Effector memory CD8-positive, alpha-beta T cell (primary cell): ENCODE measurements around the gene SNORC.

ENCODE experiments used
- ATAC-seq: fragments of 150-1000 bp; cut with Tn5 transposase; replicated peaks from 2 replicates; pipeline ENCODE4 v1.10.0; 2021; ENCODE audit warnings: mild to moderate bottlenecking, moderate library complexity
- DNase-seq, 3 experiments: peaks; one replicate each; pipeline ENCODE4 v3.0.0; 2021
- H3K27ac Mint-ChIP-seq, 2 donors: one replicate each; pipeline ENCODE4 v1.8.0; 2022; ENCODE audit warnings: mild to moderate bottlenecking in 2 of 2, mixed read lengths in 2 of 2, moderate library complexity in 2 of 2
- H3K27me3 Mint-ChIP-seq, 2 donors: one replicate each; pipeline ENCODE4 v1.8.0; 2022; ENCODE audit warnings: mixed read lengths in 2 of 2
- H3K36me3 Mint-ChIP-seq: one replicate; pipeline ENCODE4 v1.8.0; 2022; ENCODE audit warnings: mild to moderate bottlenecking, moderate library complexity, mixed read lengths; ENCODE audit not compliant: insufficient read depth
- H3K4me1 Mint-ChIP-seq, 2 donors: one replicate each; pipeline ENCODE4 v1.8.0; 2022; ENCODE audit warnings: low read depth in 2 of 2, mixed read lengths in 2 of 2
- H3K4me3 Mint-ChIP-seq, 2 donors: one replicate each; pipeline ENCODE4 v1.8.0; 2022; ENCODE audit warnings: mild to moderate bottlenecking in 2 of 2, mixed read lengths in 2 of 2, moderate library complexity in 2 of 2
- H3K9me3 Mint-ChIP-seq, 2 donors: one replicate each; pipeline ENCODE4 v1.8.0; 2022; ENCODE audit warnings: mixed read lengths in 2 of 2

Gene SNORC

GRCh38 chr2:232852676-232853075 is 17.4 kb upstream of the SNORC start:
- ATAC-seq = no peak

GRCh38 chr2:232854082-232854481 is 16.0 kb upstream of the SNORC start:
- Mint-ChIP-seq H3K27ac (peak overlapping the region in 1 of 2 donors; percentile 71), H3K27me3 (no peaks in the 10 kb centered on the region), H3K9me3 (no peaks in the 10 kb centered on the region), H3K36me3 (peaks cover 83% of the 10 kb centered on the region), H3K4me3 (no peak overlapping the region), H3K4me1 (no peaks in the 10 kb centered on the region)
- no peak for ATAC-seq
- DNase-seq = no peak

More at GRCh38 chr2:232852676-232853075, 17.4 kb upstream of the SNORC start:
- Mint-ChIP-seq H3K4me1 (no peaks in the 10 kb centered on the region), H3K9me3 (no peaks in the 10 kb centered on the region), H3K36me3 (peaks cover 85% of the 10 kb centered on the region), H3K27me3 (no peaks in the 10 kb centered on the region), H3K27ac (peak overlapping the region in 1 of 2 donors; percentile 71), H3K4me3 (no peak overlapping the region)
- no peak for DNase-seq

- no peak overlapping the region for H3K4me3 Mint-ChIP-seq
- no peaks in the 10 kb centered on the region for H3K4me1 Mint-ChIP-seq
- DNase-seq (no peak), ATAC-seq (no peak)
- no peak overlapping the region for H3K27ac Mint-ChIP-seq
- H3K36me3 Mint-ChIP-seq = peaks cover 57% of the 10 kb centered on the region
- no peaks in the 10 kb centered on the region for H3K9me3 Mint-ChIP-seq
- no peaks in the 10 kb centered on the region for H3K27me3 Mint-ChIP-seq
Observed at GRCh38 chr2:232857158-232857563, 12.9 kb upstream of the SNORC start.

- Mint-ChIP-seq H3K4me1 (no peaks in the 10 kb centered on the region), H3K9me3 (no peaks in the 10 kb centered on the region), H3K4me3 (no peak overlapping the region), H3K27ac (peak overlapping the region; percentile 6 to 51), H3K27me3 (no peaks in the 10 kb centered on the region), H3K36me3 (peaks cover 47% of the 10 kb centered on the region)
- no peak for ATAC-seq
- no peak for DNase-seq
Observed at GRCh38 chr2:232859385-232859916, 10.6 kb upstream of the SNORC start.

- no peaks in the 10 kb centered on the region for H3K4me1 Mint-ChIP-seq
- peaks cover 34% of the 10 kb centered on the region for H3K36me3 Mint-ChIP-seq
- no peak overlapping the region for H3K27ac Mint-ChIP-seq
- H3K4me3 Mint-ChIP-seq = no peak overlapping the region
- ATAC-seq (no peak), DNase-seq (no peak)
- no peaks in the 10 kb centered on the region for H3K9me3 Mint-ChIP-seq
- no peaks in the 10 kb centered on the region for H3K27me3 Mint-ChIP-seq
Observed at GRCh38 chr2:232860593-232861241, 9.3 kb upstream of the SNORC start.

- no peak overlapping the region for H3K27ac Mint-ChIP-seq
- ATAC-seq (no peak), DNase-seq (no peak)
- H3K27me3 Mint-ChIP-seq = no peaks in the 10 kb centered on the region
- peaks cover 28% of the 10 kb centered on the region for H3K36me3 Mint-ChIP-seq
- no peaks in the 10 kb centered on the region for H3K9me3 Mint-ChIP-seq
- H3K4me1 Mint-ChIP-seq = no peaks in the 10 kb centered on the region
- H3K4me3 Mint-ChIP-seq = no peak overlapping the region
Observed at GRCh38 chr2:232861353-232861752, 8.7 kb upstream of the SNORC start.

GRCh38 chr2:232863996-232864395 is 6.1 kb upstream of the SNORC start:
- Mint-ChIP-seq H3K4me3 (no peak overlapping the region), H3K27ac (no peak overlapping the region), H3K36me3 (peaks cover 4% of the 10 kb centered on the region), H3K4me1 (peaks cover 0 to 2% of the 10 kb centered on the region in 2 donors), H3K9me3 (no peaks in the 10 kb centered on the region), H3K27me3 (no peaks in the 10 kb centered on the region)
- ATAC-seq (no peak), DNase-seq (no peak)

- Mint-ChIP-seq H3K9me3 (no peaks in the 10 kb centered on the region), H3K27me3 (no peaks in the 10 kb centered on the region), H3K27ac (no peak overlapping the region), H3K4me3 (no peak overlapping the region), H3K4me1 (peaks cover 0 to 7% of the 10 kb centered on the region in 2 donors), H3K36me3 (no peaks in the 10 kb centered on the region)
- ATAC-seq (no peak), DNase-seq (no peak)
Observed at GRCh38 chr2:232865165-232865564, 4.9 kb upstream of the SNORC start.

GRCh38 chr2:232866104-232866503 is 4.0 kb upstream of the SNORC start:
- no peak overlapping the region for H3K4me3 Mint-ChIP-seq
- no peaks in the 10 kb centered on the region for H3K9me3 Mint-ChIP-seq
- no peaks in the 10 kb centered on the region for H3K36me3 Mint-ChIP-seq
- ATAC-seq (no peak), DNase-seq (no peak)
- peaks cover 0 to 7% of the 10 kb centered on the region in 2 donors for H3K4me1 Mint-ChIP-seq
- H3K27me3 Mint-ChIP-seq = no peaks in the 10 kb centered on the region
- H3K27ac Mint-ChIP-seq = no peak overlapping the region

GRCh38 chr2:232869138-232870017 is 686 bp upstream of the SNORC start:
- H3K27ac Mint-ChIP-seq = no peak overlapping the region
- peaks cover 0 to 7% of the 10 kb centered on the region in 2 donors for H3K4me1 Mint-ChIP-seq
- DNase-seq (no peak), ATAC-seq (no peak)
- H3K4me3 Mint-ChIP-seq = no peak overlapping the region
- H3K9me3 Mint-ChIP-seq = no peaks in the 10 kb centered on the region
- peaks cover 4 to 15% of the 10 kb centered on the region in 2 donors for H3K27me3 Mint-ChIP-seq
- H3K36me3 Mint-ChIP-seq = no peaks in the 10 kb centered on the region

- H3K9me3 Mint-ChIP-seq = no peaks in the 10 kb centered on the region
- no peak overlapping the region for H3K27ac Mint-ChIP-seq
- H3K27me3 Mint-ChIP-seq = peaks cover 16 to 30% of the 10 kb centered on the region in 2 donors
- H3K36me3 Mint-ChIP-seq = no peaks in the 10 kb centered on the region
- peaks cover 8 to 15% of the 10 kb centered on the region in 2 donors for H3K4me1 Mint-ChIP-seq
- no peak for ATAC-seq
- DNase-seq = no peak
- H3K4me3 Mint-ChIP-seq = no peak overlapping the region
Observed at GRCh38 chr2:232870766-232871371, 805 bp downstream of the SNORC start.

GRCh38 chr2:232871418-232871834 is 1.4 kb downstream of the SNORC start:
- Mint-ChIP-seq H3K27ac (no peak overlapping the region), H3K9me3 (no peaks in the 10 kb centered on the region), H3K4me3 (no peak overlapping the region), H3K27me3 (peaks cover 16 to 30% of the 10 kb centered on the region in 2 donors), H3K4me1 (peaks cover 8 to 15% of the 10 kb centered on the region in 2 donors), H3K36me3 (no peaks in the 10 kb centered on the region)
- DNase-seq (no peak), ATAC-seq (no peak)
